ENCODE measurements around the gene RTRAF.

Gene RTRAF

DNA sequence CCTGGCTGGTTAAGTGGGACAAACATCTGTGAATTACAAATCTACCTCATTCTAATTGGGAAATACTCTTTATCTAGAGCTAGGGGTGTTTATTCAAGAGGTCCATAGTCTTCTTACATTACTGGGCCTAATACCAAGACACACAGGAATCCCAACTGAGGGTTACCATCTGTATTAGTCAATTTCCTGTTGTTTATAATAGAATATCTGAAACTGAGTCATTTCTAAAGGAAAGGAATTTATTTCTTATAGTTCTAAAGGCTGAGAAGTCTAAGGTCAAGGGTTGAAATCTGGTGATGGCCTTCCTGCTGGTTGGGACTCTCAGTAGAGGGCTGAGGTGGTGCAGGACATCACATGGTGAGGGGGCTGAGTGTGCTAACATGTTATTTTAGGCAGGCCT is 36.0 kb downstream of the RTRAF start:
- H3K27ac ChIP-seq (ENCODE audit: low read length) = no peak overlapping the region
- H3K4me3 ChIP-seq (ENCODE audit: low read length) = no peak overlapping the region
- H3K9ac ChIP-seq (ENCODE audit: low read length) = no peak overlapping the region
- no peaks in the 10 kb centered on the region for H3K9me3 ChIP-seq (ENCODE audit: control insufficient read depth, low read depth, low read length)
- H3K27me3 ChIP-seq (ENCODE audit: control insufficient read depth, insufficient read depth, low read length) = no peaks in the 10 kb centered on the region
- no peaks in the 10 kb centered on the region for H3K36me3 ChIP-seq (ENCODE audit: control insufficient read depth, low read depth, low read length)
- peaks cover 10% of the 10 kb centered on the region for H3K4me1 ChIP-seq (ENCODE audit: control insufficient read depth, low read depth, low read length)

DNA sequence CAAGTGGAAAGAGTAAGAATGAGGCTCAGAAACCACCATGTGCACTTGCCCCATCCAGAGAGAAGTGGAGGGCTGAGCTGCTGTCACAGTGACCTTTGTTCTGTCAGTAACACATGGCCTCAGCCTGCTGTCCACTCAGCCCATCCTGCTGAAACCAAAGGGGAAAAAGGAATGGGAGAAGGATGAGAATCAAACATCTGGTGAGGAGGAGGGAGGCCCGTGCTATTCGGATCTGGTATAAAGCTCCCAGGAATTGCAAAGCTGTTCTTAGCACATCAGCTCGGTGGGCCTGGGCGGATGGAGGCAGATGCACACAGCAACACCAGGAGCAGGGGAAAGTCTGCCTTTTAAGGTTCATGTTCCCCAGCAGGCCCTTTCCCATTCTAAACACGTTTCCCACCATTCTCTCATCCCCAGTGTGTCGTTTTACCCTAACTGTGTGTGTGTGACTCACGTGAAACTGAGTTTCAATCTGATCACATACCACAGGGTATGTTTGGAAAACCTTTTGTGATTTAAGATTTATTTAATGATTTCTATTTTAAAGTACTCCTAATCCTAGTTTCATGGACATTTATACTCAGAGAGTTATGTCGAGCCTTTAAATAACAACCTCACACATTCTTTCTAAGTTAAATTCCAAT is 36.8 kb downstream of the RTRAF start:
- Histone ChIP-seq H3K4me3 (ENCODE audit: low read length) (no peak overlapping the region), H3K27ac (ENCODE audit: low read length) (no peak overlapping the region), H3K4me1 (ENCODE audit: control insufficient read depth, low read depth, low read length) (peaks cover 8% of the 10 kb centered on the region), H3K9me3 (ENCODE audit: control insufficient read depth, low read depth, low read length) (no peaks in the 10 kb centered on the region), H3K36me3 (ENCODE audit: control insufficient read depth, low read depth, low read length) (no peaks in the 10 kb centered on the region), H3K9ac (ENCODE audit: low read length) (no peak overlapping the region), H3K27me3 (ENCODE audit: control insufficient read depth, insufficient read depth, low read length) (no peaks in the 10 kb centered on the region)

DNA sequence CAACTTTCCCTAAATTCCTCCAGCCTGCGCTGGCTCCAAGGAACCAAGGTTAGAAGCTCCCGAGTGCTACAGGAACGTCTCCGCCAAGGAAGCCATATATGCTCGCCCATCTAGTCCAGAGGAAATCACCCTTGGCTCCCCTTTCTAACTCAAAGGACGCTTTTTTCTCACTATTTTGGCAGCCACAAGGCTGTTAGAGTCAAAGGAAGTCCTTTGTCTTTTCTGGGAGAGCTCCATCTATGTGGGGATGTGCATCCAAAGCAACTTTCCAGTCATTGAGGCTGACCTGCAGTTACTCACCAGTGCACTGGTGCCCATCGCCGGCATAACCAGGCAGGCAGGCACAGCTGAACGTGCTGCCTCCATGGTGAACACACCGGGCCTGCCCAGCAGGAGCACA is 37.6 kb downstream of the RTRAF start:
- Histone ChIP-seq H3K9me3 (ENCODE audit: control insufficient read depth, low read depth, low read length) (no peaks in the 10 kb centered on the region), H3K36me3 (ENCODE audit: control insufficient read depth, low read depth, low read length) (no peaks in the 10 kb centered on the region), H3K9ac (ENCODE audit: low read length) (no peak overlapping the region), H3K27me3 (ENCODE audit: control insufficient read depth, insufficient read depth, low read length) (no peaks in the 10 kb centered on the region), H3K4me3 (ENCODE audit: low read length) (no peak overlapping the region), H3K27ac (ENCODE audit: low read length) (no peak overlapping the region), H3K4me1 (ENCODE audit: control insufficient read depth, low read depth, low read length) (no peaks in the 10 kb centered on the region)

DNA sequence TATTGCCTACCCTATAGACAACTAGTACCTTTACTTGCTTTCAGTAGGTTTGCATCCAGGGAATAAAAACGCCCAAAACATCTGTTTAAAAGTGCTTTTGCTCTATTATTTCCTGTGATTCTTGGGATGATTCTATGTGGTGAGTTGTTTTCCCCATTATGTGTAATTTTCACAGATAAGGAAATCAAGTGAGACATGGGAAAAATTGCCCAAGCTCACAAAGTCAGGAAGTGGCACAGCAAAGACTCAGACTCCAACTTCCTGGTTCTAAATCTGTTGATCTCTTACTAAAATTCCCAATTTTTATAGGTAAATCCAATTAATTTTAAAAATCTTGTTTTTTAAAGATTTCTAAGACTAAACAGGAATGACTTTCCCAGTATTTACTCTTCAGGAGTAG is 40.5 kb downstream of the RTRAF start:
- Histone ChIP-seq H3K4me3 (ENCODE audit: low read length) (no peak overlapping the region), H3K27me3 (ENCODE audit: control insufficient read depth, insufficient read depth, low read length) (no peaks in the 10 kb centered on the region), H3K4me1 (ENCODE audit: control insufficient read depth, low read depth, low read length) (peaks cover 4% of the 10 kb centered on the region), H3K36me3 (ENCODE audit: control insufficient read depth, low read depth, low read length) (no peaks in the 10 kb centered on the region), H3K9me3 (ENCODE audit: control insufficient read depth, low read depth, low read length) (no peaks in the 10 kb centered on the region), H3K9ac (ENCODE audit: low read length) (no peak overlapping the region), H3K27ac (ENCODE audit: low read length) (no peak overlapping the region)

DNA sequence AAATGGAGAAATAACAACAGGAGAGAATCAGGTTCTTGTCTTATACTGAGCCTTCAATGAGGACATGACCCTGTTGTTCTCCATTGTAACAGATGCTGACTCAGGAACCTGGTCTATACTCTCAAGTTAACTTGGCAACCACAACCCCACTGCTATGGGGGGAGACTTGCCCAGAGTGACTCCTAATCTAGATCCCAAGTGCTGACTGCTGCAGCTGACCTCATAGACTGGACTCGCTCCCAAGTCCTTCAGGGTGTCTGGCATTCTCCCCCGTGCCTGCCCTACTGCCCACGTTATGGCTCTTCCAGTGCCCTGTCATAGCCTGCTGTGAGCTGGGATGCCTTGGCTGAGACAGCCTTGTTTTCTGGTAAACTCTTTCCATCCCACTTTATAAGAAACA is 42.4 kb downstream of the RTRAF start:
- H3K27me3 ChIP-seq (ENCODE audit: control insufficient read depth, insufficient read depth, low read length) = no peaks in the 10 kb centered on the region
- H3K36me3 ChIP-seq (ENCODE audit: control insufficient read depth, low read depth, low read length) = no peaks in the 10 kb centered on the region
- no peak overlapping the region for H3K27ac ChIP-seq (ENCODE audit: low read length)
- H3K9me3 ChIP-seq (ENCODE audit: control insufficient read depth, low read depth, low read length) = no peaks in the 10 kb centered on the region
- no peak overlapping the region for H3K9ac ChIP-seq (ENCODE audit: low read length)
- H3K4me1 ChIP-seq (ENCODE audit: control insufficient read depth, low read depth, low read length) = peaks cover 4% of the 10 kb centered on the region
- no peak overlapping the region for H3K4me3 ChIP-seq (ENCODE audit: low read length)

DNA sequence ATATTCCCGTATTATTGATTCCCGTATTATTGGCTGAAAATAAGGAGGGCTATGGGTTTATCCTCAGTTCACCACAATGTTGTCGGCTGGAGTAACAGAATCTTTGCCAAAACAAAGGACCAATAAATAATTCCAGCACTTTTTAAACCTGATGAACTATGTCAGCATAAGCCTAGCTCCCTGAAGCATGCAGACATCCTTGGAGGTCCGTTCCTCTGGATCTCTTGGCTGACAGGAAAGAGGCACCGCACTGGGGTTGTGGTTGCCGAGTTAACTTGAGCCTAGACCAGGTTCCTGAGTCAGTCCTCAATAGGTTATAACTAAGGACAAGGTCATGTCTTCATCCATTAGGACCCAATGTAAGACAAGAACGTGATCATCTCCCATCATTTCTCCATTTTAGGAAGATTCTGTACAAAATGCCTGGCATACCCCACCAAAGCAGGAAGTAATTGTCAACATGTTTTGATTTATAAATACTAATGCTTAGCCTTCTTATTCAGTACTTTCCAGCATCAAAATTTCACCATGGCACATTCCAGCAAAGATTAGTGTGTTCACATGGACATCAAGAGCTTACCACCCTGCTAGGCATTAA is 43.0 kb downstream of the RTRAF start:
- H3K9me3 ChIP-seq (ENCODE audit: control insufficient read depth, low read depth, low read length) = no peaks in the 10 kb centered on the region
- H3K27me3 ChIP-seq (ENCODE audit: control insufficient read depth, insufficient read depth, low read length) = no peaks in the 10 kb centered on the region
- no peaks in the 10 kb centered on the region for H3K36me3 ChIP-seq (ENCODE audit: control insufficient read depth, low read depth, low read length)
- no peak overlapping the region for H3K4me3 ChIP-seq (ENCODE audit: low read length)
- H3K27ac ChIP-seq (ENCODE audit: low read length) = no peak overlapping the region
- H3K9ac ChIP-seq (ENCODE audit: low read length) = no peak overlapping the region
- peaks cover 4% of the 10 kb centered on the region for H3K4me1 ChIP-seq (ENCODE audit: control insufficient read depth, low read depth, low read length)

DNA sequence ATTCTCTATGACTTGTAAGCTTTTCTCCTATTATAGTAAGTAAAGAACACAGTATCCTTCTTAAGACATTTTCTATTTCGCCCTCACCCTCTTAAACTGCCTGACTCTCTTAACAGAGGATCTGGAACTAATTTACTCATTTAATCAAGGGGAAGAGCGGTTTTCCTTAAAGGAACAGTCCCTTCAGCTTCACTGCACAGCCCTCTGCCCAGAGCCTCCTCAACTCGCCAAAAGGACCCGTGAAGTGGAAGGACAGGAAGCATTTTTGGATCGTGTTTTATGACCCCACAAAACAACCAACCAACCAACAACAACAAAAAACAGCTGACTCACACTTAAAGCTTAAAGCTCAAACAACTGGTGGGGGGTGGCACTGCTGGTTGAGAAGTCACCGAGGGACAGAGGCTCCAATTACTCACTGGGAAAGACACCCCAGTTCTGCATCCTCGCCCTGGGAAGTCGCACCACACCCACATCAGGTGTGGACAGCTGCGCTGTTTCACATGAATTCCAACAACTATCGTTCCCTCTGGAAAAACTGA is 43.8 kb downstream of the RTRAF start:
- Histone ChIP-seq H3K4me3 (ENCODE audit: low read length) (no peak overlapping the region), H3K9me3 (ENCODE audit: control insufficient read depth, low read depth, low read length) (no peaks in the 10 kb centered on the region), H3K4me1 (ENCODE audit: control insufficient read depth, low read depth, low read length) (peaks cover 4% of the 10 kb centered on the region), H3K27me3 (ENCODE audit: control insufficient read depth, insufficient read depth, low read length) (no peaks in the 10 kb centered on the region), H3K36me3 (ENCODE audit: control insufficient read depth, low read depth, low read length) (no peaks in the 10 kb centered on the region), H3K9ac (ENCODE audit: low read length) (no peak overlapping the region), H3K27ac (ENCODE audit: low read length) (no peak overlapping the region)

DNA sequence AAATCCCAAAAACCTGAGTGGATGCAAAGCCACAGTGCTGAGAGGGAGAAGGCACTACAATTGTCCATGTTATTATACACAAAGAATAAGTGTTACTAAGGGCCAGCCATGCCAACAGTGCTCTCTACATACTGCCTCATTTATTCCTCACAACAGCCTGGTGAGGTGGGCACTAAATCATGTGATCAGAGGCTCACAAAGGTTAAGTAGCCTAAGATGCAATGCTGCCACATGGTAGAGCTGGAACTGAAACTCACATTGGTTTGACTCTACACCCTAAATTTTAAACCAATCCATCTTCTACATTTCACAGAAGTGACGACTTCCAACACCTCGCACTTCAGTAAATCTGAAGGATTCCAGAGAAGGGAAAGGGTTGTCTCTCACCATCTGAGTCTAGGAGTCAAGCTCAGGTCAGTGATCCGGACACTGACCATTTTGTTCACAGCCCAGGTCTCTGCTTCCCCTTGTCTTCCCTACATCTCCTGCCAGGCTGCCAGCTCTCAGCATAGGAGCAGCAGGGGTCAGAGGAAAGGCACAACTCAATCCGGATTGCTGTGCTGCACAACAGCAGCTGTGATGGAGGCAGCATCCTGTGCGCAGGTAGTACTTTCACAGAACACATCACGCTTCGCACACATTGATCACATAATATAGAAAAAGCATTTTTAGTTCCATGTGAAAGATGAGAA is 49.9 kb downstream of the RTRAF start:
- Histone ChIP-seq H3K9ac (ENCODE audit: low read length) (no peak overlapping the region), H3K27me3 (ENCODE audit: control insufficient read depth, insufficient read depth, low read length) (no peaks in the 10 kb centered on the region), H3K27ac (ENCODE audit: low read length) (no peak overlapping the region), H3K36me3 (ENCODE audit: control insufficient read depth, low read depth, low read length) (no peaks in the 10 kb centered on the region), H3K9me3 (ENCODE audit: control insufficient read depth, low read depth, low read length) (no peaks in the 10 kb centered on the region), H3K4me3 (ENCODE audit: low read length) (no peak overlapping the region), H3K4me1 (ENCODE audit: control insufficient read depth, low read depth, low read length) (peaks cover 3% of the 10 kb centered on the region)

DNA sequence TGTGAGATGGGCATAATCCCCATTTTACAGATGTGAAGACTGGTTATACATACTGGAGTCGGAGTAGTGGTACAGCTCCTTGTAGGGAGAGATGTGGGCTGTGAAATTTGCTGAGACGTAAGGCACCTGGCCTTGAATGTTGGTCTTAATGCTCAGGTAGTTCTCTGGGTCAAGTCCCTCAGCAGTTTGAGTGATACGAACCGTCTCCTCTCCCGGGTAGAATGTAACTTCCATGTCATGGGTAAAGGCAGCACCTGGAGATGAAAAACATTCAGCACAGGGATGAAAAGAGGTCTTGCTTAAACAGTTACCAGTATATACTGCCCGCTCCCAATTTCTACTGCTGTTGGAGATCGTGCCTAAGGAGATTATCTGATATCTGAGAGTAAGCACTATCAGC is 51.3 kb downstream of the RTRAF start:
- Histone ChIP-seq H3K27ac (ENCODE audit: low read length) (no peak overlapping the region), H3K27me3 (ENCODE audit: control insufficient read depth, insufficient read depth, low read length) (no peaks in the 10 kb centered on the region), H3K9me3 (ENCODE audit: control insufficient read depth, low read depth, low read length) (no peaks in the 10 kb centered on the region), H3K4me3 (ENCODE audit: low read length) (no peak overlapping the region), H3K4me1 (ENCODE audit: control insufficient read depth, low read depth, low read length) (peaks cover 3% of the 10 kb centered on the region), H3K9ac (ENCODE audit: low read length) (no peak overlapping the region), H3K36me3 (ENCODE audit: control insufficient read depth, low read depth, low read length) (no peaks in the 10 kb centered on the region)

DNA sequence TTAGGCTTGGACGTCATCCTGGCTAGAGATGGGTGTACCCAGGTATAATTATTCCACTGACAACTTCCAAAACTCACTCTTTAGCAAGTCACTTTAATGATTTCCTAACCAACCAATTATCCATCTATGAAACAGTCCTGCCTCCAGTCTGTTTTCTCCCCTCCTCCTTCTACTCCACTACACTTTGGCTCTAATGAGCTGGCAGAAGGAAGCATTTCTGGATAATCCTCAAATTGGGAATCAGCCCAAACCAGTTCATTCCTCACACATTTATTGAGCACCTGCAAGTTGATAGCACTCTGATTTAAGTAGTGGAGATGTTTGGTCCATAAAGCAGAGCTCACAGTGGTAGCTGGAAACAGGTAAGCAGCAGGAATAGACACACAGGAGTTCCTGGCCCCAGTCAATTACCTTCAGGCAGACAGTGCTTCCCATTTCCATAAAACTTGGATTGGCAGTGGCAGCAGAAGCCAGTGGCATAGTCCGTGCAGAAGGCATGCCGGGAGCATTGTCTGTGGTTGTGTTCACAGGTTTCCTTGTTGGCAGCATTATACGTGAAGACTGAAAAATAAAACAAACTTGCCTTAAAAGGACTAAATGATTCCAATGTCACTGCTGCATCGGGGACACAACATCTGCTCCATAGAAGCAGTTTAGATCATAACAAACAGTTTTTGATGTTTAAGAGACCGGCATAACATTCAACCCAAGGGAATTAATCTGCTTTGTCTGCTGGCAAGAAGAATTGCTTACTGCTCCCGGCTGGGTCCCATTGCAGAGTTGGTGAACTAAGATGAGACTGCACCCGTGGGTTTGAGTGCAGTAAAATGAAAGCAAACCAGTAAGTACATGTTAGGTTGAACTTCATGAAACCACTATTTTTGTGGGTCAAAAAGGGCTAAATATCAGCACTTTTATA is 53.3 kb downstream of the RTRAF start:
- Histone ChIP-seq H3K4me1 (ENCODE audit: control insufficient read depth, low read depth, low read length) (peaks cover 3% of the 10 kb centered on the region), H3K9ac (ENCODE audit: low read length) (no peak overlapping the region), H3K27me3 (ENCODE audit: control insufficient read depth, insufficient read depth, low read length) (no peaks in the 10 kb centered on the region), H3K4me3 (ENCODE audit: low read length) (no peak overlapping the region), H3K27ac (ENCODE audit: low read length) (no peak overlapping the region), H3K36me3 (ENCODE audit: control insufficient read depth, low read depth, low read length) (no peaks in the 10 kb centered on the region), H3K9me3 (ENCODE audit: control insufficient read depth, low read depth, low read length) (no peaks in the 10 kb centered on the region)

DNA sequence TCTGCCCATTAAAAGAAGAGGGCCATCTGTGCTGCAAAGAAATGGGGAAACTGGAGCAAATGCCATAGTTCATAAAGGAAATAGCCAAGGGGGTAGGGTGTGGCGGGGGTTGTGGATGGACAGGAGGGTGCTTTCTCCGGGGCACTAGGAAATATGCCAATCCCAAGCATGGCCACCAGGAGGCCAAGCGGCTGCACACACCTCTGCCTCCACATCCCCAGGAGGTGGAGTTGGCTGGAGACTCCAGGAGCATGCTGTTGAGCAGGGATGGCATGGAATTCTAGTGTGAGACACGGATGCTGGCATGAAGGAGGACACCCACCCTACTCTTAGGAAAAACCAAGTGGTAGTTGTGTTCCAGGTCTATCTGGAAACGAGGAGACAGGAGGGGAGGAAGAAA is 54.3 kb downstream of the RTRAF start:
- Histone ChIP-seq H3K9me3 (ENCODE audit: control insufficient read depth, low read depth, low read length) (no peaks in the 10 kb centered on the region), H3K27ac (ENCODE audit: low read length) (no peak overlapping the region), H3K4me3 (ENCODE audit: low read length) (no peak overlapping the region), H3K9ac (ENCODE audit: low read length) (no peak overlapping the region), H3K4me1 (ENCODE audit: control insufficient read depth, low read depth, low read length) (peaks cover 3% of the 10 kb centered on the region), H3K27me3 (ENCODE audit: control insufficient read depth, insufficient read depth, low read length) (no peaks in the 10 kb centered on the region), H3K36me3 (ENCODE audit: control insufficient read depth, low read depth, low read length) (no peaks in the 10 kb centered on the region)
